Nasal cavity respiratory epithelium epithelial cell of viscerocranial mucosa (primary cell): ENCODE results near the gene LIN9. TPM values are rescaled to one million over a fixed set of nuclear protein-coding genes. Genes with fewer than 3 reads are reported as not detected.

Source experiments
- total RNA-seq: library from RNA; depleted of rRNA; stranded (reverse); fragments of >200 nt; gene quantifications from 2 replicates; pipeline ENCODE4 v1.2.3, GENCODE V29; 2014

LIN9 gene, protein sequence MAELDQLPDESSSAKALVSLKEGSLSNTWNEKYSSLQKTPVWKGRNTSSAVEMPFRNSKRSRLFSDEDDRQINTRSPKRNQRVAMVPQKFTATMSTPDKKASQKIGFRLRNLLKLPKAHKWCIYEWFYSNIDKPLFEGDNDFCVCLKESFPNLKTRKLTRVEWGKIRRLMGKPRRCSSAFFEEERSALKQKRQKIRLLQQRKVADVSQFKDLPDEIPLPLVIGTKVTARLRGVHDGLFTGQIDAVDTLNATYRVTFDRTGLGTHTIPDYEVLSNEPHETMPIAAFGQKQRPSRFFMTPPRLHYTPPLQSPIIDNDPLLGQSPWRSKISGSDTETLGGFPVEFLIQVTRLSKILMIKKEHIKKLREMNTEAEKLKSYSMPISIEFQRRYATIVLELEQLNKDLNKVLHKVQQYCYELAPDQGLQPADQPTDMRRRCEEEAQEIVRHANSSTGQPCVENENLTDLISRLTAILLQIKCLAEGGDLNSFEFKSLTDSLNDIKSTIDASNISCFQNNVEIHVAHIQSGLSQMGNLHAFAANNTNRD
- total RNA-seq, result 3.4 and 3.7 TPM in 2 replicates

DNA sequence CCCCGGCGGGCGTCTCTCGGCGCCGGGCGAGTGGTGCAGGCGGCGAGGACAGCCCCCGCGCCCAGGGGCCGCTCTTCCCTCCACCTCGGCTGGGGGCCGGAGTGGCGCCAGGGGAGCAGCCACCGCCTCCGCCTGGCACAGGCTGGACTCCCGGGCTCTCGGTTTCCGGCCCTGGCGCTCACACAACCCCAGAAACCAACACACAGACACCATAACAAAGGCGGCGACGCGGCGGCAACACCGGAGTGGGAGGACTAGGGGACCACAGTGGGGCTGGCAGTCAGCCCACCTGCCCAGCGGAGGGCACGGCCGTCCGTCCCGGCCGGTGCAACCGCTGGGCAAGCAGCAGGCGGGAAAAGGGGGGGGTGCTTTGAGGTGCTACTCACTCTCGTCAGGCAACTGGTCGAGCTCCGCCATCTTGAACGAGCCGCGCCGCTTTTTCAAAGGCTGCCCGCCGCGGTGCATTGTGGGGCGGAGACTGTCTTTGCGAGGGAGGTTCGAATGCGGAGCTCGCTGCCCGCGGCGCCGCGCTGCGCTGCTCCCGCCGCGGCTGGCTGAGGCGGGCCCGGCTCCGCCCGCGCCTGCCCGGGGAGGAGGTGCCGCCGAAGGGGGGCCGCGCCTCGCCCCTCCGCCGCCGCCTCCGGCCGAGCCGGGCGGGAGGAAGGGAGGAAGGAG, at the start of gene LIN9:
Gene LIN9, minus strand, starts transcription at position 442 of the 675 bp plus-strand sequence. Its CDS starts 25 bp downstream, at position 417.

DNA sequence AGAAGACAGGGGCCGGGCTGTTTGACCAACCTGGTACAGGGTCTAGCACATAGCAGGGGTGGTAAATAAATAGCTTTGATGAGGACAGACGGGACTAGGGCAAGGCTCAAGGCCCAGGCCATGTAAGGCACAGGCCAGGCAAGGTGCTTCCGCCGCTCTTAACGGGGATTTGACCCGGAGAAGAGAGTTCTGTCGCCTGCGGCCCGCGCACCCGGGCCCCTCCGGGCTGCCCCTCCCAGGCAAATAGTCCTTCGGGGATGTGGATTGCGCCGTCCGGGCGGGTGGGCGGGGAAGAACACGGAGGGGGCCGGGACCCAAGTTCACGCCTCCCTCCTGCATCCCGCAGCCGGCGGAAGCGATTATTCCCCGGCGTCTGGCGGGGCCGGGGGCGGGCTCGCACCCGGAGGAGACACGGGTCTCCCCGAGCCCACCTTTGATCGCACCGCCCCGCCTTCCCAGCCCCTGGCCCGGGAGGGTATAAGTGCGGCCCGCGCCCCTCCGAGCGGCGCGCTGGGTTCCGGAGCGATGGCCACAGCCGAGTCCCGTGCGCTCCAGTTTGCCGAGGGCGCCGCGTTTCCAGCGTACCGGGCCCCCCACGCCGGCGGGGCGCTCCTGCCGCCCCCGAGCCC, 85.7 kb downstream of the LIN9 start, which contains the start of gene MIXL1:
Gene MIXL1, plus strand, starts transcription at position 508 of the 629 bp plus-strand sequence. Its CDS starts 18 bp downstream, at position 526.

GRCh38 chr1:226186124-226187018, 122.6 kb downstream of the LIN9 start, which contains the start of gene ACBD3:
Gene ACBD3, minus strand, starts transcription at chr1:226186741. Its CDS starts 66 bp downstream, at chr1:226186675.

Other genes with a start within 250 kb of the LIN9 start
- gene H3-3A, start 246.4 kb downstream of the LIN9 start, total RNA-seq, result 106 and 149 TPM in 2 replicates
- 80.2 and 88.2 TPM in 2 replicates for gene ACBD3, start 122.4 kb downstream of the LIN9 start, total RNA-seq
- not detected in 2 replicates for gene MIXL1, start 85.5 kb downstream of the LIN9 start, total RNA-seq
- gene PARP1, start 98.9 kb upstream of the LIN9 start, total RNA-seq, result 21.2 and 69.2 TPM in 2 replicates
- gene STUM, start 239.6 kb upstream of the LIN9 start, total RNA-seq, result not detected in 2 replicates